GM18517 (cell line): Measurements from ENCODE around the gene DCAF11.
"Not testable (repeated sequence)": the region's sequence is repeated elsewhere in the genome, so short reads cannot be mapped to it uniquely, and the experiment has no call there.

ENCODE experiments used
- ATAC-seq: cut with Tn5 transposase; IDR thresholded peaks from one replicate; pipeline ENCODE4 v1.9.1; 2021; ENCODE audit warnings: mild to moderate bottlenecking, moderate library complexity; ENCODE audit not compliant: unreplicated experiment

DCAF11 gene

GRCh38 chr14:24095271-24096068, 19.1 kb upstream of the DCAF11 start:
- peak; percentile 74 for ATAC-seq

GRCh38 chr14:24096545-24097181, 17.9 kb upstream of the DCAF11 start:
- ATAC-seq: no peak

- ATAC-seq: no peak
Observed at GRCh38 chr14:24098229-24098926, 16.2 kb upstream of the DCAF11 start.

- ATAC-seq: no peak
Observed at GRCh38 chr14:24098927-24099813, 15.4 kb upstream of the DCAF11 start.

- no peak for ATAC-seq
Observed at GRCh38 chr14:24100197-24100981, 14.2 kb upstream of the DCAF11 start.

GRCh38 chr14:24100982-24101494, 13.5 kb upstream of the DCAF11 start:
- no peak for ATAC-seq

- no peak for ATAC-seq
Observed at GRCh38 chr14:24102357-24103048, 12.1 kb upstream of the DCAF11 start.

GRCh38 chr14:24103451-24103850, 11.1 kb upstream of the DCAF11 start:
- no peak for ATAC-seq

GRCh38 chr14:24105609-24106239, 8.9 kb upstream of the DCAF11 start:
- not testable (repeated sequence) for ATAC-seq

- ATAC-seq: no peak
Observed at GRCh38 chr14:24106672-24107271, 7.8 kb upstream of the DCAF11 start.

GRCh38 chr14:24108336-24108874, 6.2 kb upstream of the DCAF11 start:
- ATAC-seq: no peak

GRCh38 chr14:24110060-24110459, 4.5 kb upstream of the DCAF11 start:
- no peak for ATAC-seq

GRCh38 chr14:24110523-24110922, 4.1 kb upstream of the DCAF11 start:
- ATAC-seq: no peak

- ATAC-seq: no peak
Observed at GRCh38 chr14:24113379-24113800, 1.2 kb upstream of the DCAF11 start.

GRCh38 chr14:24113801-24114531, 611 bp upstream of the DCAF11 start:
- peak; percentile 31 for ATAC-seq

- no peak for ATAC-seq
Observed at GRCh38 chr14:24115422-24116127, 998 bp downstream of the DCAF11 start.
